ENCODE data around the gene PRUNE1.

The PRUNE1 gene

GRCh38 chr1:151059109-151060006, 51.1 kb downstream of the PRUNE1 start, which contains the start of gene CDC42SE1:
Gene CDC42SE1, minus strand, starts transcription at chr1:151059622. Its CDS starts 3,892 bp downstream, at chr1:151055730.
- TF ChIP-seq NFIC (IDR thresholded peaks at IDR 0.05), result 0 out of 2 replicates have a peak, but pooled peaks have one; percentile 10
- no peak; the same call in 1 of the 2 replicates for TF ChIP-seq TEAD4 (IDR thresholded peaks at IDR 0.05)
- TF ChIP-seq USF1 (IDR thresholded peaks at IDR 0.05), result no peak; the same call in 1 of the 2 replicates
- TF ChIP-seq, protein P1, sequence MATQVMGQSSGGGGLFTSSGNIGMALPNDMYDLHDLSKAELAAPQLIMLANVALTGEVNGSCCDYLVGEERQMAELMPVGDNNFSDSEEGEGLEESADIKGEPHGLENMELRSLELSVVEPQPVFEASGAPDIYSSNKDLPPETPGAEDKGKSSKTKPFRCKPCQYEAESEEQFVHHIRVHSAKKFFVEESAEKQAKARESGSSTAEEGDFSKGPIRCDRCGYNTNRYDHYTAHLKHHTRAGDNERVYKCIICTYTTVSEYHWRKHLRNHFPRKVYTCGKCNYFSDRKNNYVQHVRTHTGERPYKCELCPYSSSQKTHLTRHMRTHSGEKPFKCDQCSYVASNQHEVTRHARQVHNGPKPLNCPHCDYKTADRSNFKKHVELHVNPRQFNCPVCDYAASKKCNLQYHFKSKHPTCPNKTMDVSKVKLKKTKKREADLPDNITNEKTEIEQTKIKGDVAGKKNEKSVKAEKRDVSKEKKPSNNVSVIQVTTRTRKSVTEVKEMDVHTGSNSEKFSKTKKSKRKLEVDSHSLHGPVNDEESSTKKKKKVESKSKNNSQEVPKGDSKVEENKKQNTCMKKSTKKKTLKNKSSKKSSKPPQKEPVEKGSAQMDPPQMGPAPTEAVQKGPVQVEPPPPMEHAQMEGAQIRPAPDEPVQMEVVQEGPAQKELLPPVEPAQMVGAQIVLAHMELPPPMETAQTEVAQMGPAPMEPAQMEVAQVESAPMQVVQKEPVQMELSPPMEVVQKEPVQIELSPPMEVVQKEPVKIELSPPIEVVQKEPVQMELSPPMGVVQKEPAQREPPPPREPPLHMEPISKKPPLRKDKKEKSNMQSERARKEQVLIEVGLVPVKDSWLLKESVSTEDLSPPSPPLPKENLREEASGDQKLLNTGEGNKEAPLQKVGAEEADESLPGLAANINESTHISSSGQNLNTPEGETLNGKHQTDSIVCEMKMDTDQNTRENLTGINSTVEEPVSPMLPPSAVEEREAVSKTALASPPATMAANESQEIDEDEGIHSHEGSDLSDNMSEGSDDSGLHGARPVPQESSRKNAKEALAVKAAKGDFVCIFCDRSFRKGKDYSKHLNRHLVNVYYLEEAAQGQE (IDR thresholded peaks at IDR 0.05; ENCODE audit: low read depth), result no peak
- peak; percentile 51; the same call in 1 of the 2 replicates for TF ChIP-seq EGR1 (IDR thresholded peaks at IDR 0.05)
- no peak for TF ChIP-seq YY1 (IDR thresholded peaks at IDR 0.05; ENCODE audit: low read depth)
- peak; percentile 97 for TF ChIP-seq CEBPB (IDR thresholded peaks at IDR 0.05)
- TF ChIP-seq RAD21 (IDR thresholded peaks at IDR 0.05; ENCODE audit: low read depth), result peak; percentile 33; the same call in 1 of the 2 replicates
- TF ChIP-seq, protein P2, sequence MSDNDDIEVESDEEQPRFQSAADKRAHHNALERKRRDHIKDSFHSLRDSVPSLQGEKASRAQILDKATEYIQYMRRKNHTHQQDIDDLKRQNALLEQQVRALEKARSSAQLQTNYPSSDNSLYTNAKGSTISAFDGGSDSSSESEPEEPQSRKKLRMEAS (IDR thresholded peaks at IDR 0.05), result peak; percentile 69
- peak; percentile 77 for TF ChIP-seq TAF1 (IDR thresholded peaks at IDR 0.05; ENCODE audit: low read depth)
- no peak for TF ChIP-seq FOXM1 (IDR thresholded peaks at IDR 0.05; ENCODE audit: borderline replicate concordance, low read depth)
- TF ChIP-seq TCF12 (IDR thresholded peaks at IDR 0.05; ENCODE audit: low read depth), result peak; percentile 31; the same call in 1 of the 2 replicates
- 0 out of 2 replicates have a peak, but pooled peaks have one; percentile 16 for TF ChIP-seq EP300 (IDR thresholded peaks at IDR 0.05; ENCODE audit: borderline replicate concordance)
- peak; percentile 94 for TF ChIP-seq ZBTB7A (IDR thresholded peaks at IDR 0.05; ENCODE audit: low read depth)
- TF ChIP-seq CREB1 (IDR thresholded peaks at IDR 0.05; ENCODE audit: low read depth), result no peak

GRCh38 chr1:151060007-151060656, 51.9 kb downstream of the PRUNE1 start, which contains the start of gene MLLT11:
Gene MLLT11, plus strand, starts transcription at chr1:151060397. Its CDS starts 6,828 bp downstream, at chr1:151067225.
- TF ChIP-seq TCF12 (IDR thresholded peaks at IDR 0.05; ENCODE audit: low read depth), result peak; percentile 6; the same call in 1 of the 2 replicates
- TF ChIP-seq TAF1 (IDR thresholded peaks at IDR 0.05; ENCODE audit: low read depth), result no peak; the same call in 1 of the 2 replicates

- no peak for TF ChIP-seq TEAD4 (IDR thresholded peaks at IDR 0.05)
- TF ChIP-seq CREB1 (IDR thresholded peaks at IDR 0.05; ENCODE audit: low read depth), result no peak
- TF ChIP-seq, protein P1 (IDR thresholded peaks at IDR 0.05; ENCODE audit: low read depth), result no peak
- no peak for TF ChIP-seq TAF1 (IDR thresholded peaks at IDR 0.05; ENCODE audit: low read depth)
- no peak for TF ChIP-seq TCF12 (IDR thresholded peaks at IDR 0.05; ENCODE audit: low read depth)
- TF ChIP-seq RAD21 (IDR thresholded peaks at IDR 0.05; ENCODE audit: low read depth), result no peak
- TF ChIP-seq EP300 (IDR thresholded peaks at IDR 0.05; ENCODE audit: borderline replicate concordance), result no peak
- no peak for TF ChIP-seq ZBTB7A (IDR thresholded peaks at IDR 0.05; ENCODE audit: low read depth)
- TF ChIP-seq NFIC (IDR thresholded peaks at IDR 0.05), result no peak
- no peak for TF ChIP-seq YY1 (IDR thresholded peaks at IDR 0.05; ENCODE audit: low read depth)
Observed at GRCh38 chr1:151060657-151061421, 52.6 kb downstream of the PRUNE1 start.

DNA sequence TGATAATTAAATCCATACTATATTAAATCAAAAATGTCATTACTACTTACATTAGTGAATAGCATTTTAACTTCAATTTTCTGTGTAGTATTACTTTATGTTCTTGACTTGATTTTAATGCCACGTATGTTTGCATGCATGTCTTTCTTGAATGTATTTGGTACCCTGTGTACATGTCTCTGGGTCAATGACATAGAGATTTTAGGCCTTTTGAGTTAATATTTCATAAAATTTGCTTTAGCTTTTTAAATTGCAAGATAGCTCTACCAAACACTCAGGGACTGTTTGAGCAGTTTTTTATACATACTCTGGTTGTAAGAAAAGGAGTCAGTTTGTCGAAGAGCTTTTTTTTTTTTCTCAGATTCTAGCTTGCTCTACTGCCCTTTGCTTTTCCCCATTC, 53.5 kb downstream of the PRUNE1 start:
- TF ChIP-seq TEAD4 (IDR thresholded peaks at IDR 0.05) (no peak), EGR1 (IDR thresholded peaks at IDR 0.05) (no peak), YY1 (IDR thresholded peaks at IDR 0.05; ENCODE audit: low read depth) (no peak), EP300 (IDR thresholded peaks at IDR 0.05; ENCODE audit: borderline replicate concordance) (no peak), TAF1 (IDR thresholded peaks at IDR 0.05; ENCODE audit: low read depth) (no peak), TCF12 (IDR thresholded peaks at IDR 0.05; ENCODE audit: low read depth) (no peak), CEBPB (IDR thresholded peaks at IDR 0.05) (no peak), RAD21 (IDR thresholded peaks at IDR 0.05; ENCODE audit: low read depth) (no peak), NFIC (IDR thresholded peaks at IDR 0.05) (no peak), USF1 (IDR thresholded peaks at IDR 0.05) (no peak), FOXM1 (IDR thresholded peaks at IDR 0.05; ENCODE audit: borderline replicate concordance, low read depth) (no peak), CREB1 (IDR thresholded peaks at IDR 0.05; ENCODE audit: low read depth) (no peak), ZBTB7A (IDR thresholded peaks at IDR 0.05; ENCODE audit: low read depth) (no peak)
- TF ChIP-seq, protein P2 (IDR thresholded peaks at IDR 0.05), result no peak
- TF ChIP-seq, protein P1 (IDR thresholded peaks at IDR 0.05; ENCODE audit: low read depth), result no peak

All from Ishikawa (cell line).